K562 (cell line): ENCODE results near the gene ARHGAP23. TPM values are rescaled to one million over a fixed set of nuclear protein-coding genes. Genes with fewer than 3 reads are reported as not detected.

ENCODE experiments used
- ATAC-seq: fragments of 200-7000 bp; cut with Tn5 transposase; 3 replicates; pipeline ENCODE4 v1.9.1; 2020; ENCODE audit warnings: moderate library complexity
- BruUV-seq: library from RNA; stranded (reverse); fragments of 400-500 nt; replicated peaks from 2 replicates; lab custom pipeline; 2021; lab: Mats Ljungman, UMichigan
- CTCF ChIA-PET: fragments of 300-600 bp; formaldehyde crosslinking; extraction: SDS; loops from one replicate; lab custom pipeline; 2021; ENCODE audit warnings: low intra/inter-chr PET ratio; lab: Yijun Ruan, JAX
- POLR2A ChIA-PET: fragments of 300-600, 350-650 bp; sonication (Branson Sonifier 250); formaldehyde crosslinking; extraction: SDS; loops from one replicate; lab custom pipeline; 2021; ENCODE audit warnings: antibody characterized with exemption, inconsistent platforms; lab: Yijun Ruan, JAX
- DNase-seq, 4 experiments: peaks; one replicate each; pipeline versions ENCODE4 v3.0.0 to v3.0.0-alpha.2; 2011 to 2018; ENCODE audit warnings: low spot score in 3 of 4, mixed read lengths in 3 of 4; ENCODE audit errors: extremely low read depth in 1 of 4
- FAIRE-seq: peaks from 2 replicates; lab custom pipeline; 2011; peaks lifted over from hg19 to GRCh38; lab: Jason Lieb, UNC
- H2AFZ ChIP-seq: 2 replicates; pipeline ENCODE4 v1.6.0; 2011; ENCODE audit warnings: low read depth, low read length, control low read depth, inconsistent platforms
- H3K27ac ChIP-seq: fragments of 200-600 bp; 3 replicates; pipeline ENCODE4 v1.8.0; 2011; ENCODE audit warnings: low read depth, mild to moderate bottlenecking, control low read depth, inconsistent platforms, low read length, moderate library complexity, mixed read lengths; ENCODE audit errors: extremely low read depth
- H3K27me3 ChIP-seq, 2 experiments: fragments of 300-600 bp in 1 of 2; 2 replicates in 1 of 2; 3 replicates in 1 of 2; pipeline versions ENCODE4 v1.6.0 to v1.8.0; 2011; ENCODE audit warnings: inconsistent platforms in 2 of 2, low read length in 2 of 2, mild to moderate bottlenecking in 1 of 2, mixed read lengths in 1 of 2, moderate library complexity in 1 of 2; ENCODE audit not compliant: control insufficient read depth in 2 of 2, insufficient read depth in 2 of 2
- H3K36me3 ChIP-seq: fragments of 300-600 bp; 3 replicates; pipeline ENCODE4 v1.8.0; 2011; ENCODE audit warnings: mild to moderate bottlenecking, low read length, inconsistent platforms; ENCODE audit not compliant: control insufficient read depth, insufficient read depth
- H3K4me1 ChIP-seq, 2 experiments: fragments of 200-600 bp in 1 of 2; replicated peaks in 1 of 2; 2 replicates in 1 of 2; 3 replicates in 1 of 2; pipeline versions ENCODE4 v1.5.1 to v1.8.0; 2011; ENCODE audit warnings: inconsistent platforms in 2 of 2, low read length in 2 of 2, mild to moderate bottlenecking in 1 of 2, mixed read lengths in 1 of 2, moderate library complexity in 1 of 2; ENCODE audit not compliant: control insufficient read depth in 2 of 2, insufficient read depth in 2 of 2
- H3K4me2 ChIP-seq: 2 replicates; pipeline ENCODE4 v1.6.1; 2011; ENCODE audit warnings: low read length, control low read depth, inconsistent platforms, mixed read lengths; ENCODE audit not compliant: insufficient read depth
- H3K4me3 ChIP-seq: fragments of 200-600 bp; sonication (generic), shearing (Covaris generic); 2 replicates; pipeline ENCODE4 v1.5.1; 2016; ENCODE audit warnings: control low read depth, inconsistent platforms
- H3K79me2 ChIP-seq: fragments of 200-600 bp; 3 replicates; pipeline ENCODE4 v1.8.0; 2011; ENCODE audit warnings: low read length, inconsistent platforms; ENCODE audit not compliant: control insufficient read depth, insufficient read depth
- H3K9ac ChIP-seq, 2 experiments: 2 replicates each; pipeline versions ENCODE4 v1.6.0 to v1.6.1; 2011; ENCODE audit warnings: low read depth in 2 of 2, low read length in 2 of 2, control low read depth in 1 of 2, inconsistent platforms in 1 of 2, mild to moderate bottlenecking in 1 of 2, mixed read lengths in 1 of 2; ENCODE audit not compliant: insufficient read depth in 1 of 2
- H3K9me1 ChIP-seq: one replicate; pipeline ENCODE4 v1.6.0; 2011; ENCODE audit warnings: inconsistent platforms, mild to moderate bottlenecking, low read length, moderate library complexity; ENCODE audit not compliant: control insufficient read depth, insufficient read depth
- H3K9me3 ChIP-seq: replicated peaks from 2 replicates; pipeline ENCODE4 v1.5.1; 2011; ENCODE audit warnings: low read depth, low read length, inconsistent platforms; ENCODE audit not compliant: control insufficient read depth, insufficient read depth
- H4K20me1 ChIP-seq: replicated peaks from 2 replicates; pipeline ENCODE4 v1.6.1; 2011; ENCODE audit warnings: low read length, inconsistent platforms, mixed read lengths; ENCODE audit not compliant: control insufficient read depth, insufficient read depth
- ADNP ChIP-seq: fragments of 200-800 bp; sonication (Bioruptor generic); IDR thresholded peaks from 2 replicates; pipeline ENCODE4 v1.6.1; 2016; ENCODE audit warnings: missing genetic modification characterization, missing compliant biosample characterization
- BCOR ChIP-seq: fragments of 450-650 bp; IDR thresholded peaks from 2 replicates; pipeline ENCODE4 v1.6.1; 2016
- CAMTA2 ChIP-seq: fragments of 250-450 bp; sonication (Bioruptor Pico); conservative IDR thresholded peaks from 2 replicates; pipeline ENCODE4 v1.5.1; 2022
- HSF4 ChIP-seq: fragments of 250-450 bp; sonication (Bioruptor Pico); IDR thresholded peaks from 2 replicates; pipeline ENCODE4 v2.1.2; 2022; ENCODE audit warnings: mild to moderate bottlenecking, moderate library complexity, borderline replicate concordance
- IFI16 ChIP-seq: fragments of 250-450 bp; sonication (Bioruptor Pico); IDR thresholded peaks from 2 replicates; pipeline ENCODE4 v2.1.2; 2022; ENCODE audit warnings: mild to moderate bottlenecking, inconsistent platforms
- KAT8 ChIP-seq: fragments of 450-650 bp; IDR thresholded peaks from 2 replicates; pipeline ENCODE4 v1.6.1; 2016; ENCODE audit warnings: low read depth, mild to moderate bottlenecking
- NELFE ChIP-seq: IDR thresholded peaks from 2 replicates; pipeline ENCODE4 v1.6.1; 2011; ENCODE audit warnings: mild to moderate bottlenecking; ENCODE audit not compliant: insufficient read depth, insufficient read length
- RBM25 ChIP-seq: fragments of 200-400 bp; formaldehyde crosslinking; IDR thresholded peaks from 2 replicates; pipeline ENCODE4 v1.6.1; 2018; ENCODE audit warnings: low read length, low read depth, moderate library complexity; ENCODE audit not compliant: severe bottlenecking
- WGBS: fragments of 100-300 bp; shearing (Covaris generic); methylation state at CpG from one replicate; pipeline ENCODE4 v1.1.6; 2016; ENCODE audit warnings: low coverage, mixed read lengths; ENCODE audit not compliant: insufficient coverage; ENCODE audit errors: missing lambda C conversion rate; 5-methylcytosine and 5-hydroxymethylcytosine counted together
- in situ Hi-C: fragments of 300-500 bp; cut with MboI; formaldehyde crosslinking; loops from 4 replicates; pipeline ENCODE4 v1.15.0; 2018; ENCODE audit warnings: inconsistent platforms, mixed read lengths
- intact Hi-C: fragments of 100-400 bp; cut with micrococcal nuclease; formaldehyde crosslinking; loops from 2 replicates; pipeline ENCODE4 v1.14.2; 2022
- polyA plus RNA-seq, 8 experiments: library from polyadenylated mRNA; depleted of rRNA in 4 of 8; stranded (reverse) in 5 of 8; unstranded in 3 of 8; fragments of >200 nt; fragmentation: Nextera tagmentation in 2 of 8; fragmentation: Illumina TruSeq in 1 of 8; extraction: Ambion mirVana in 2 of 8; extraction: Trizol in 1 of 8; gene quantifications; 2 replicates each; pipeline versions ENCODE4 v1.2.1 to v1.2.3, GENCODE V29; 2011 to 2014; ENCODE audit warnings: inconsistent platforms in 1 of 8, missing spikeins in 1 of 8
- total RNA-seq, 7 experiments: library from RNA; depleted of rRNA in 6 of 7; stranded (reverse); fragments of >200 nt in 6 of 7; fragmentation: Illumina TruSeq in 2 of 7; extraction: Trizol in 2 of 7; gene quantifications; 2 replicates each; pipeline versions ENCODE4 v1.2.1 to v1.2.3, GENCODE V29; 2011 to 2021; ENCODE audit warnings: low replicate concordance in 1 of 7

ARHGAP23 gene
- total and polyA plus RNA-seq, 9 of the 15 experiments (the other 6 are each of a cell fraction or from before 2014, with no cell fraction given): 0.01 to 2.7 (median 0.70) TPM

DNA sequence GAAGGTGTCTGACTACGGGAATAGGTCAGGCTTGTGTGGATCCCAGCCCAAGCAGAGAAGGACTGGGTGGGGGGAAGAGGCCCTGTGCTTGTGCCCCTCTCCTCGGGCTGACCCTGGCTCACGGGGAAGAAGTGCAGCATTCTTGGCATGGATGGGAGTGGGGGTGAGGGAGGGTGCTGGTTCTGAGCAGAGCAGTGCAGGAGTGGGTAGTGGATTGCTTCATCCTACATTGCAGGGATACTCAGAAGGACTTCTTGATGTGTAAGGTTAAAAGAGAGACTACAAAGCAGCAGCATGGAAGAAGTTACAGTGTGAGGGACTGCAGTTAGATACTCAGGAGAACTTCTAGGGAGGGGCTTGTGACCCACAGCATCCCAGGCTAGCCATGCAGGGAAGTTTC, 2.1 kb downstream of the ARHGAP23 start:
- Histone ChIP-seq H3K9me3 (no peaks in the 10 kb centered on the region), H3K79me2 (no peaks in the 10 kb centered on the region), H3K4me3 (no peak overlapping the region), H2AFZ (no peak overlapping the region), H3K9me1 (no peaks in the 10 kb centered on the region), H3K4me1 (peaks cover 0 to 22% of the 10 kb centered on the region in 2 experiments; a peak in 2 of 5 replicates), H3K4me2 (no peak overlapping the region), H4K20me1 (peaks cover 9% of the 10 kb centered on the region; the same call in 1 of the 2 replicates), H3K9ac (0 out of 4 replicates have a peak overlapping the region, but pooled peaks of 1 of the 2 experiments have one; percentile 2), H3K36me3 (no peaks in the 10 kb centered on the region), H3K27ac (no peak overlapping the region), H3K27me3 (peaks cover 6 to 44% of the 10 kb centered on the region in 2 experiments; a peak in 4 of 5 replicates)
- CTCF ChIA-PET: no interaction called here
- ATAC-seq (no peak), FAIRE-seq (no peak), DNase-seq (no peak)
- no TSS peak for BruUV-seq
- intact Hi-C loops: no loop called here
- in situ Hi-C loops: loop anchor here (10.0 kb wide), 1 partner anchor 144 kb away; no protein-coding TSS in a partner anchor
- POLR2A ChIA-PET: interaction anchor here (0.6 kb wide), 1 partner anchor 147 kb away, joined by 3 read pairs; no protein-coding TSS in a partner anchor
- TF ChIP-seq HSF4 (CRISPR knock-in tag) (no peak), IFI16 (CRISPR knock-in tag) (no peak), NELFE (no peak), CAMTA2 (CRISPR knock-in tag) (no peak)
- 3% methylated on average over 3 of the region's 3 CpGs for WGBS

DNA sequence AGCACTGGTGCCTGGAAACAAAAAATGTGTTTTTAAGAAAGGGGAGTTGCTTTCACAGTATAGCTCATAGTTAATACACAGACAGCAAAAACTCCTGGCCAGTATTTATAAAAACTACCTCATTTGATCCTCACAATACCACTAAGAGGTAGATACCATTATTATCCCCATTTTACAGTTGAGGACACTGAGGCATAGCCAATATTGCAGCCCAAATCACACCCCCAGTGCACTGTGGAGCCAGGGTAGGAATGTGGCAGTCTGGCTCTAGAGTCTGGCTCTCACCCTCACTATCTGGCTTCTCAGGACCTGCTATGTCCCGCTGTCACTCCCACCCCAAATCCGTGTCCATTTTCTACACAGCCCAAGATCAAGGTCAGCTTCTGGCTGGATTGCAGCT, 2.6 kb downstream of the ARHGAP23 start:
- Histone ChIP-seq H3K9me3 (no peaks in the 10 kb centered on the region), H3K79me2 (no peaks in the 10 kb centered on the region), H3K4me1 (peaks cover under 1 to 22% of the 10 kb centered on the region in 2 experiments; a peak in 3 of 5 replicates), H3K27me3 (peaks cover 6 to 41% of the 10 kb centered on the region in 2 experiments; a peak in 4 of 5 replicates), H3K9ac (no peak overlapping the region), H3K4me3 (no peak overlapping the region), H4K20me1 (peaks cover 9% of the 10 kb centered on the region; the same call in 1 of the 2 replicates), H3K27ac (no peak overlapping the region), H3K4me2 (no peak overlapping the region), H3K36me3 (no peaks in the 10 kb centered on the region), H2AFZ (no peak overlapping the region), H3K9me1 (no peaks in the 10 kb centered on the region)
- DNase-seq (no peak), ATAC-seq (no peak), FAIRE-seq (no peak)
- in situ Hi-C loops: loop anchor here (10.0 kb wide), 1 partner anchor 144 kb away; no protein-coding TSS in a partner anchor
- WGBS: 0% methylated on average over 2 of the region's 2 CpGs
- BruUV-seq: no TSS peak
- POLR2A ChIA-PET: interaction anchor here (0.5 kb wide), 1 partner anchor 685 kb away, joined by 3 read pairs; no protein-coding TSS in a partner anchor
- peak; percentile 56; the same call in 1 of the 2 replicates for TF ChIP-seq ADNP (tag)
- no peak for TF ChIP-seq KAT8
- peak; percentile 82 for TF ChIP-seq RBM25
- TF ChIP-seq BCOR: peak; percentile 62; the same call in 1 of the 2 replicates
- CTCF ChIA-PET: no interaction called here
- intact Hi-C loops: no loop called here
